Tibial nerve (tissue), 3 donors: Measurements from ENCODE around the gene FCER2.

Experiments
- CTCF ChIP-seq, 5 experiments: fragments of 200-600 bp in 3 of 5; fragments of 450-650 bp in 2 of 5; sonication (generic) in 3 of 5; IDR thresholded peaks; one replicate each; pipeline ENCODE4 v1.5.1; 2016 to 2019; ENCODE audit warnings: antibody characterized with exemption in 5 of 5, mild to moderate bottlenecking in 3 of 5, moderate library complexity in 2 of 5
- POLR2A ChIP-seq, 2 donors: fragments of 450-650 bp; IDR thresholded peaks; one replicate each; pipeline ENCODE4 v1.6.1; 2017; ENCODE audit warnings: antibody characterized with exemption in 2 of 2, mild to moderate bottlenecking in 2 of 2, moderate library complexity in 2 of 2

GRCh38 chr19:7701049-7701653, 780 bp downstream of the FCER2 start:
- TF ChIP-seq CTCF (IDR thresholded peaks at IDR 0.05) (no peak), POLR2A (IDR thresholded peaks at IDR 0.05) (no peak)
